H9 (cell line): ENCODE measurements around the gene TPPP2. TPM values are rescaled to one million over a fixed set of nuclear protein-coding genes. Genes with fewer than 3 reads are reported as not detected.

Experiments used
- DNase-seq: peaks from one replicate; pipeline ENCODE4 v3.0.0-alpha.2; 2017
- H2AFZ ChIP-seq: one replicate; pipeline ENCODE4 v1.6.1; 2013; ENCODE audit warnings: mild to moderate bottlenecking, low read length, control low read depth, moderate library complexity
- H2AK5ac ChIP-seq: 2 replicates; pipeline ENCODE4 v1.6.1; 2013; ENCODE audit warnings: low read length, control low read depth, mixed read lengths; ENCODE audit not compliant: insufficient read length
- H2BK120ac ChIP-seq: one replicate; pipeline ENCODE4 v1.6.1; 2013; ENCODE audit warnings: low read depth, mild to moderate bottlenecking, low read length, control low read depth, inconsistent platforms; ENCODE audit not compliant: poor library complexity, severe bottlenecking
- H2BK12ac ChIP-seq: 2 replicates; pipeline ENCODE4 v1.6.1; 2013; ENCODE audit warnings: low read length, control low read depth, mixed read lengths, low read depth; ENCODE audit not compliant: insufficient read length
- H2BK15ac ChIP-seq: 2 replicates; pipeline ENCODE4 v1.6.1; 2013; ENCODE audit warnings: low read depth, low read length, control low read depth
- H2BK20ac ChIP-seq: one replicate; pipeline ENCODE4 v1.6.1; 2013; ENCODE audit warnings: low read depth, mild to moderate bottlenecking, low read length, control low read depth, inconsistent platforms; ENCODE audit not compliant: poor library complexity, severe bottlenecking
- H2BK5ac ChIP-seq: 2 replicates; pipeline ENCODE4 v1.6.1; 2013; ENCODE audit warnings: low read length, control low read depth, mixed read lengths; ENCODE audit not compliant: insufficient read length
- H3K14ac ChIP-seq: 2 replicates; pipeline ENCODE4 v1.6.1; 2013; ENCODE audit warnings: low read length, control low read depth; ENCODE audit not compliant: insufficient read depth
- H3K18ac ChIP-seq: 2 replicates; pipeline ENCODE4 v1.6.1; 2013; ENCODE audit warnings: low read depth, mild to moderate bottlenecking, mixed read lengths, low read length, control low read depth; ENCODE audit not compliant: insufficient read length
- H3K23ac ChIP-seq: 2 replicates; pipeline ENCODE4 v1.6.1; 2013; ENCODE audit warnings: low read length, control low read depth, mixed read lengths, low read depth; ENCODE audit not compliant: insufficient read length
- H3K23me2 ChIP-seq: 2 replicates; pipeline ENCODE4 v1.6.1; 2013; ENCODE audit warnings: low read depth, mild to moderate bottlenecking, mixed read lengths, low read length, control low read depth; ENCODE audit not compliant: insufficient read length, poor library complexity, severe bottlenecking
- H3K27ac ChIP-seq: 2 replicates; pipeline ENCODE4 v1.5.1; 2013; ENCODE audit warnings: low read length, control low read depth, mixed read lengths, low read depth; ENCODE audit not compliant: insufficient read length
- H3K27me3 ChIP-seq: 2 replicates; pipeline ENCODE4 v1.6.1; 2013; ENCODE audit warnings: low read length, control low read depth, inconsistent platforms; ENCODE audit not compliant: insufficient read depth
- H3K4ac ChIP-seq: 2 replicates; pipeline ENCODE4 v1.6.1; 2013; ENCODE audit warnings: low read depth, mild to moderate bottlenecking, control low read depth, inconsistent platforms, low read length, moderate library complexity
- H3K4me1 ChIP-seq: 2 replicates; pipeline ENCODE4 v1.6.1; 2013; ENCODE audit warnings: low read length, control low read depth, inconsistent platforms; ENCODE audit not compliant: insufficient read depth
- H3K4me2 ChIP-seq: 2 replicates; pipeline ENCODE4 v1.6.1; 2013; ENCODE audit warnings: low read length, control low read depth, mixed read lengths; ENCODE audit not compliant: insufficient read length, insufficient read depth
- H3K56ac ChIP-seq: 2 replicates; pipeline ENCODE4 v1.6.1; 2013; ENCODE audit warnings: low read depth, mild to moderate bottlenecking, mixed read lengths, low read length, control low read depth; ENCODE audit not compliant: insufficient read length
- H3K79me1 ChIP-seq: 2 replicates; pipeline ENCODE4 v1.6.1; 2013; ENCODE audit warnings: low read depth, mild to moderate bottlenecking, moderate library complexity, low read length, control low read depth, inconsistent platforms; ENCODE audit not compliant: insufficient read depth, poor library complexity, severe bottlenecking
- H3K79me2 ChIP-seq: 2 replicates; pipeline ENCODE4 v1.6.1; 2013; ENCODE audit warnings: low read length, control low read depth, inconsistent platforms; ENCODE audit not compliant: insufficient read depth
- H3K9ac ChIP-seq: 2 replicates; pipeline ENCODE4 v1.6.1; 2013; ENCODE audit warnings: low read length, control low read depth, mixed read lengths; ENCODE audit not compliant: insufficient read length; ENCODE audit errors: extremely low read depth
- H3K9me3 ChIP-seq: one replicate; pipeline ENCODE4 v1.6.1; 2013; ENCODE audit warnings: low read depth, low read length, inconsistent platforms; ENCODE audit not compliant: control insufficient read depth
- H3T11ph ChIP-seq: one replicate; pipeline ENCODE4 v1.6.1; 2013; ENCODE audit warnings: mild to moderate bottlenecking, low read length, control low read depth, inconsistent platforms
- H4K20me1 ChIP-seq: one replicate; pipeline ENCODE4 v1.6.1; 2013; ENCODE audit not compliant: control insufficient read depth, insufficient read length, insufficient read depth
- H4K5ac ChIP-seq: 2 replicates; pipeline ENCODE4 v1.6.1; 2013; ENCODE audit warnings: low read depth, mild to moderate bottlenecking, mixed read lengths, low read length, control low read depth; ENCODE audit not compliant: insufficient read length
- H4K8ac ChIP-seq: replicated peaks from 2 replicates; pipeline ENCODE4 v1.6.1; 2013; ENCODE audit warnings: low read length, control low read depth, mixed read lengths, low read depth; ENCODE audit not compliant: insufficient read length
- H4K91ac ChIP-seq: 2 replicates; pipeline ENCODE4 v1.6.1; 2013; ENCODE audit warnings: low read depth, mild to moderate bottlenecking, moderate library complexity, mixed read lengths, low read length, control low read depth; ENCODE audit not compliant: insufficient read length
- H3K27ac Mint-ChIP-seq, 3 experiments: 2 replicates in 2 of 3; 3 replicates in 1 of 3; pipeline ENCODE4 v1.8.0; 2020 to 2021; ENCODE audit warnings: mixed read lengths in 3 of 3, mild to moderate bottlenecking in 1 of 3, moderate library complexity in 1 of 3
- H3K27me3 Mint-ChIP-seq: 2 replicates; pipeline ENCODE4 v1.8.0; 2021; ENCODE audit warnings: low read depth, mild to moderate bottlenecking, moderate library complexity, mixed read lengths
- H3K36me3 Mint-ChIP-seq, 3 experiments: 2 replicates in 2 of 3; 3 replicates in 1 of 3; pipeline ENCODE4 v1.8.0; 2020 to 2021; ENCODE audit warnings: low read depth in 3 of 3, mixed read lengths in 3 of 3; ENCODE audit not compliant: insufficient read depth in 1 of 3
- H3K4me1 Mint-ChIP-seq, 2 experiments: 2 replicates each; pipeline ENCODE4 v1.8.0; 2020; ENCODE audit warnings: mixed read lengths in 2 of 2
- H3K4me3 Mint-ChIP-seq, 2 experiments: 2 replicates in 1 of 2; 3 replicates in 1 of 2; pipeline ENCODE4 v1.8.0; 2020 to 2021; ENCODE audit warnings: mild to moderate bottlenecking in 2 of 2, mixed read lengths in 2 of 2, moderate library complexity in 1 of 2
- H3K9me3 Mint-ChIP-seq, 2 experiments: 2 replicates in 1 of 2; 3 replicates in 1 of 2; pipeline ENCODE4 v1.8.0; 2020; ENCODE audit warnings: mild to moderate bottlenecking in 2 of 2, mixed read lengths in 2 of 2, moderate library complexity in 1 of 2
- CTCF ChIP-seq: fragments of 200-600 bp; sonication (generic); conservative IDR thresholded peaks from 3 replicates; pipeline ENCODE4 v1.8.0; 2021; ENCODE audit warnings: antibody characterized with exemption, mild to moderate bottlenecking
- WGBS: extraction: QIAGEN DNeasy Blood & Tissue Kit; methylation state at CpG from one replicate; pipeline ENCODE4 v1.1.7; 2013; ENCODE audit warnings: missing lambda C conversion rate, low lambda C conversion rate, mixed read lengths; ENCODE audit not compliant: insufficient read length; ENCODE audit errors: extremely low coverage; 5-methylcytosine and 5-hydroxymethylcytosine counted together
- total RNA-seq: library from RNA; stranded (reverse); gene quantifications from 2 replicates; pipeline ENCODE4 v1.2.1, GENCODE V29; 2021

Gene TPPP2
- total RNA-seq, 1 experiment from 2014 or later: not detected

GRCh38 chr14:21049271-21049673 lies 19.3 kb downstream of the TPPP2 start:
- Histone ChIP-seq H2BK15ac (no peak overlapping the region), H2BK12ac (no peak overlapping the region), H3K23ac (no peak overlapping the region), H3K4me1 (no peaks in the 10 kb centered on the region), H4K91ac (no peak overlapping the region), H3K23me2 (no peaks in the 10 kb centered on the region), H3K9me3 (no peaks in the 10 kb centered on the region), H2AK5ac (no peak overlapping the region), H3T11ph (no peak overlapping the region), H3K79me2 (no peaks in the 10 kb centered on the region), H3K27me3 (no peaks in the 10 kb centered on the region), H3K9ac (no peak overlapping the region), H4K8ac (no peak overlapping the region), H3K18ac (no peak overlapping the region), H3K14ac (no peak overlapping the region), H3K27ac (no peak overlapping the region), H4K20me1 (no peaks in the 10 kb centered on the region), H2BK20ac (no peak overlapping the region), H2BK5ac (no peak overlapping the region), H3K4me2 (no peak overlapping the region), H3K4ac (no peak overlapping the region), H3K79me1 (no peaks in the 10 kb centered on the region), H3K56ac (no peak overlapping the region), H2AFZ (no peak overlapping the region), H2BK120ac (no peak overlapping the region), H4K5ac (no peak overlapping the region)
- no peaks in the 10 kb centered on the region for H3K36me3 Mint-ChIP-seq
- H3K9me3 Mint-ChIP-seq: no peaks in the 10 kb centered on the region
- peaks cover 4 to 7% of the 10 kb centered on the region in 2 experiments; a peak in 3 of 4 replicates for H3K4me1 Mint-ChIP-seq
- H3K4me3 Mint-ChIP-seq: no peak overlapping the region
- no peak for DNase-seq
- no peak overlapping the region for H3K27ac Mint-ChIP-seq
- TF ChIP-seq CTCF: no peak
- peaks cover 14% of the 10 kb centered on the region for H3K27me3 Mint-ChIP-seq
- no CpG with 5 or more reads among the region's 3 CpGs for whole genome bisulfite sequencing
